HepG2 (cell line): Measurements from ENCODE around the gene STEAP1. TPM values are rescaled to one million over a fixed set of nuclear protein-coding genes. Genes with fewer than 3 reads are reported as not detected.
A peak's percentile ranks its signal among the peaks of the same experiment; 100 is the strongest.

Experiments used
- FOXP4 ChIP-seq: sonication (generic); formaldehyde crosslinking; IDR thresholded peaks from 2 replicates; pipeline ENCODE4 v1.4.0; 2020; ENCODE audit warnings: missing genetic modification reagents
- KMT2B ChIP-seq: IDR thresholded peaks from 2 replicates; pipeline ENCODE4 v1.6.1; 2016; ENCODE audit warnings: missing genetic modification reagents, missing compliant biosample characterization
- NCOA2 ChIP-seq: sonication (generic); formaldehyde crosslinking; IDR thresholded peaks from 2 replicates; pipeline ENCODE4 v1.8.0; 2022; ENCODE audit warnings: inconsistent platforms
- PHF8 ChIP-seq: sonication (generic); formaldehyde crosslinking; IDR thresholded peaks from 2 replicates; pipeline ENCODE4 v1.5.0; 2020; ENCODE audit warnings: missing genetic modification reagents
- RARA ChIP-seq: IDR thresholded peaks from 2 replicates; pipeline ENCODE4 v1.6.1; 2016; ENCODE audit warnings: missing genetic modification reagents, missing compliant biosample characterization
- REPIN1 ChIP-seq: sonication (generic); formaldehyde crosslinking; IDR thresholded peaks from 2 replicates; pipeline ENCODE4 v1.8.0; 2022; ENCODE audit warnings: missing genetic modification reagents, low read depth, mild to moderate bottlenecking, borderline replicate concordance
- RFXAP ChIP-seq: sonication (generic); formaldehyde crosslinking; IDR thresholded peaks from 2 replicates; pipeline ENCODE4 v1.4.0; 2020; ENCODE audit warnings: missing genetic modification reagents, borderline replicate concordance
- TAF1 ChIP-seq: sonication (generic); formaldehyde crosslinking; IDR thresholded peaks from 2 replicates; pipeline ENCODE4 v1.4.0; 2020; ENCODE audit warnings: missing genetic modification reagents
- ZIK1 ChIP-seq: sonication (generic); formaldehyde crosslinking; IDR thresholded peaks from 2 replicates; pipeline ENCODE4 v1.5.0; 2020; ENCODE audit warnings: mild to moderate bottlenecking, low read depth, missing genetic modification reagents, borderline replicate concordance
- ZNF232 ChIP-seq: sonication (generic); formaldehyde crosslinking; IDR thresholded peaks from 2 replicates; pipeline ENCODE4 v1.4.0; 2020; ENCODE audit warnings: missing genetic modification reagents, borderline replicate concordance
- ZNF263 ChIP-seq: sonication (generic); formaldehyde crosslinking; IDR thresholded peaks from 2 replicates; pipeline ENCODE4 v1.4.0; 2020; ENCODE audit warnings: missing genetic modification reagents
- ZNF543 ChIP-seq: sonication (generic); formaldehyde crosslinking; IDR thresholded peaks from 2 replicates; pipeline ENCODE4 v1.4.0; 2020; ENCODE audit warnings: mild to moderate bottlenecking, missing genetic modification reagents
- ZNF652 ChIP-seq: IDR thresholded peaks from 2 replicates; pipeline ENCODE4 v1.6.1; 2016; ENCODE audit warnings: low read depth, borderline replicate concordance
- ZXDC ChIP-seq: sonication (generic); formaldehyde crosslinking; IDR thresholded peaks from 2 replicates; pipeline ENCODE4 v1.5.0; 2020; ENCODE audit warnings: mild to moderate bottlenecking, missing genetic modification reagents
- polyA plus RNA-seq, 8 experiments: library from polyadenylated mRNA; depleted of rRNA in 3 of 8; stranded (reverse) in 7 of 8; unstranded in 1 of 8; fragments of >200 nt; fragmentation: Illumina TruSeq in 4 of 8; extraction: Trizol in 4 of 8; gene quantifications; 2 replicates each; pipeline versions ENCODE4 v1.2.1 to v1.2.3, GENCODE V29; 2011 to 2016; ENCODE audit warnings: low read depth in 4 of 8, missing spikeins in 1 of 8, mixed read lengths in 1 of 8; ENCODE audit not compliant: insufficient read depth in 1 of 8
- total RNA-seq, 5 experiments: library from RNA; depleted of rRNA; stranded (reverse); fragments of >200 nt; fragmentation: Illumina TruSeq; extraction: Trizol; gene quantifications; 2 replicates each; pipeline ENCODE4 v1.2.3, GENCODE V29; 2016; ENCODE audit warnings: low read depth in 1 of 5
- TF ChIP-seq, protein P1 (sequence below): sonication (generic); formaldehyde crosslinking; IDR thresholded peaks from 2 replicates; pipeline ENCODE4 v1.5.0; 2020; ENCODE audit warnings: mild to moderate bottlenecking, missing genetic modification reagents, moderate library complexity
- TF ChIP-seq, protein P2 (sequence below): sonication (generic); formaldehyde crosslinking; IDR thresholded peaks from 2 replicates; pipeline ENCODE4 v1.4.0; 2020; ENCODE audit warnings: missing genetic modification reagents
- TF ChIP-seq, protein P3 (sequence below): sonication (generic); formaldehyde crosslinking; IDR thresholded peaks from 2 replicates; pipeline ENCODE4 v1.4.0; 2020; ENCODE audit warnings: missing genetic modification reagents, borderline replicate concordance
- TF ChIP-seq, protein P4 (sequence below): sonication (generic); formaldehyde crosslinking; IDR thresholded peaks from 2 replicates; pipeline ENCODE4 v1.4.0; 2020; ENCODE audit warnings: missing genetic modification reagents, low read depth, mild to moderate bottlenecking, borderline replicate concordance

Gene STEAP1
- total and polyA plus RNA-seq, 2 of the 13 experiments (the other 11 are each of a cell fraction or from before 2014, with no cell fraction given) = 23.2 to 24.2 TPM

DNA sequence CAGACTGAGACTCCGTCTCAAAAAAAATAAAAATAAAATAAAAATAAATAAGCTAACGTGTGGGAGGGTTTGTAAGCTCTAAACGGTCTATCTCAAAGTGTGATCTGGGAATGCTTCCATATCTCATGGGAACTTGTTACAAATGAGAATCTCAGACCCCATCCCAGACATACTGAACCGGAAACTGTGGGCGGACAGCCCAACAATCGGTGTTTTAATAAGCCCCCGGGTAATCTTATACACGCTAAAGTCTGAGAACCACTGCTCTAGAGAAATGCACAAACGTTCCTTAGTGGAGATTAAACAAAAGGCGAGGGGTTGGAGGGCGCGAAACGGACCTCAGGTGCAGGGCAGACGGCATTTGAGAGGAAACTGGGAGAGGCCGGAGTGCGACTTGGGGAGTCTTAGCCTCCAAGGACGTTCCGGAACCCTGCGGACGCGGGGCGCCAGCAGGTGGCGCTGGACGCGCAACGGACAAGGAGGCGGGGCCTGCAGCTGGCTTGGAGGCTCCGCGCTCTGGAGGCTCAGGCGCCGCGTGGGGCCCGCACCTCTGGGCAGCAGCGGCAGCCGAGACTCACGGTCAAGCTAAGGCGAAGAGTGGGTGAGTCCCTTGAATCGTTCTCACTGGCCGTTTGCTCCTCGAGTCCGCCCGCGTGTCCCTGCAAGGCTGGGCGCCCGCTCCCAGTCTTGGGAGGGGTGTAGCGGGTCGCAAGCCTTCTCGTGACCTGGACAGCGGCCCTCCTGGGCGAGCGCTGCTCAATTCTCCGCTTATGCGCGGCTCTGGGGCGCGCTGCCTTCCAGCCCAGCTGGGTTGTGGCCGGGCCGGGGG lies at the start of gene STEAP1 (continued):
- TF ChIP-seq, protein P1, sequence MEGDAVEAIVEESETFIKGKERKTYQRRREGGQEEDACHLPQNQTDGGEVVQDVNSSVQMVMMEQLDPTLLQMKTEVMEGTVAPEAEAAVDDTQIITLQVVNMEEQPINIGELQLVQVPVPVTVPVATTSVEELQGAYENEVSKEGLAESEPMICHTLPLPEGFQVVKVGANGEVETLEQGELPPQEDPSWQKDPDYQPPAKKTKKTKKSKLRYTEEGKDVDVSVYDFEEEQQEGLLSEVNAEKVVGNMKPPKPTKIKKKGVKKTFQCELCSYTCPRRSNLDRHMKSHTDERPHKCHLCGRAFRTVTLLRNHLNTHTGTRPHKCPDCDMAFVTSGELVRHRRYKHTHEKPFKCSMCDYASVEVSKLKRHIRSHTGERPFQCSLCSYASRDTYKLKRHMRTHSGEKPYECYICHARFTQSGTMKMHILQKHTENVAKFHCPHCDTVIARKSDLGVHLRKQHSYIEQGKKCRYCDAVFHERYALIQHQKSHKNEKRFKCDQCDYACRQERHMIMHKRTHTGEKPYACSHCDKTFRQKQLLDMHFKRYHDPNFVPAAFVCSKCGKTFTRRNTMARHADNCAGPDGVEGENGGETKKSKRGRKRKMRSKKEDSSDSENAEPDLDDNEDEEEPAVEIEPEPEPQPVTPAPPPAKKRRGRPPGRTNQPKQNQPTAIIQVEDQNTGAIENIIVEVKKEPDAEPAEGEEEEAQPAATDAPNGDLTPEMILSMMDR (CRISPR knock-in tag) = peak; percentile 96
- peak; percentile 93; the same call in 1 of the 2 replicates for TF ChIP-seq ZNF232 (CRISPR knock-in tag)
- peak; percentile 92 for TF ChIP-seq KMT2B
- peak; percentile 53; the same call in 1 of the 2 replicates for TF ChIP-seq ZXDC (CRISPR knock-in tag)
- 0 out of 2 replicates have a peak, but pooled peaks have one; percentile 38 for TF ChIP-seq ZNF652 (CRISPR knock-in tag)
- peak; percentile 87 for TF ChIP-seq REPIN1 (CRISPR knock-in tag)
- TF ChIP-seq, protein P2, sequence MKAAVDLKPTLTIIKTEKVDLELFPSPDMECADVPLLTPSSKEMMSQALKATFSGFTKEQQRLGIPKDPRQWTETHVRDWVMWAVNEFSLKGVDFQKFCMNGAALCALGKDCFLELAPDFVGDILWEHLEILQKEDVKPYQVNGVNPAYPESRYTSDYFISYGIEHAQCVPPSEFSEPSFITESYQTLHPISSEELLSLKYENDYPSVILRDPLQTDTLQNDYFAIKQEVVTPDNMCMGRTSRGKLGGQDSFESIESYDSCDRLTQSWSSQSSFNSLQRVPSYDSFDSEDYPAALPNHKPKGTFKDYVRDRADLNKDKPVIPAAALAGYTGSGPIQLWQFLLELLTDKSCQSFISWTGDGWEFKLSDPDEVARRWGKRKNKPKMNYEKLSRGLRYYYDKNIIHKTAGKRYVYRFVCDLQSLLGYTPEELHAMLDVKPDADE (CRISPR knock-in tag) = 0 out of 2 replicates have a peak, but pooled peaks have one; percentile 53
- peak; percentile 68 for TF ChIP-seq FOXP4
- TF ChIP-seq TAF1 (CRISPR knock-in tag) = peak; percentile 81; the same call in 1 of the 2 replicates
- TF ChIP-seq ZNF263 (CRISPR knock-in tag) = peak; percentile 78; the same call in 1 of the 2 replicates
- TF ChIP-seq ZNF543 = peak; percentile 84; the same call in 1 of the 2 replicates
- TF ChIP-seq PHF8 (CRISPR knock-in tag) = peak; percentile 89
- peak; percentile 75; the same call in 1 of the 2 replicates for TF ChIP-seq ZIK1 (CRISPR knock-in tag)
- peak; percentile 89 for TF ChIP-seq RFXAP (CRISPR knock-in tag)
- TF ChIP-seq, protein P3, sequence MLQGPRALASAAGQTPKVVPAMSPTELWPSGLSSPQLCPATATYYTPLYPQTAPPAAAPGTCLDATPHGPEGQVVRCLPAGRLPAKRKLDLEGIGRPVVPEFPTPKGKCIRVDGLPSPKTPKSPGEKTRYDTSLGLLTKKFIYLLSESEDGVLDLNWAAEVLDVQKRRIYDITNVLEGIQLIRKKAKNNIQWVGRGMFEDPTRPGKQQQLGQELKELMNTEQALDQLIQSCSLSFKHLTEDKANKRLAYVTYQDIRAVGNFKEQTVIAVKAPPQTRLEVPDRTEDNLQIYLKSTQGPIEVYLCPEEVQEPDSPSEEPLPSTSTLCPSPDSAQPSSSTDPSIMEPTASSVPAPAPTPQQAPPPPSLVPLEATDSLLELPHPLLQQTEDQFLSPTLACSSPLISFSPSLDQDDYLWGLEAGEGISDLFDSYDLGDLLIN = peak; percentile 94; the same call in 1 of the 2 replicates
- TF ChIP-seq RARA = 0 out of 2 replicates have a peak, but pooled peaks have one; percentile 39
- peak; percentile 41 for TF ChIP-seq NCOA2 (CRISPR knock-in tag)
- TF ChIP-seq, protein P4, sequence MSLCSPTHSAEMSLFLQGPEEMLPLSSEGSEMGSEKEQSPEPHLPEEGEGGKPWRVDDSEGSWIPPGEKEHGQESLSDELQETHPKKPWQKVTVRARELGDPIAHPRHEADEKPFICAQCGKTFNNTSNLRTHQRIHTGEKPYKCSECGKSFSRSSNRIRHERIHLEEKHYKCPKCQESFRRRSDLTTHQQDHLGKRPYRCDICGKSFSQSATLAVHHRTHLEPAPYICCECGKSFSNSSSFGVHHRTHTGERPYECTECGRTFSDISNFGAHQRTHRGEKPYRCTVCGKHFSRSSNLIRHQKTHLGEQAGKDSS (CRISPR knock-in tag) = peak; percentile 52; the same call in 1 of the 2 replicates
